HG03378 (cell line): ENCODE results near the gene SLAMF8.

Experiments used
- ATAC-seq: cut with Tn5 transposase; IDR thresholded peaks from one replicate; pipeline ENCODE4 v1.9.1; 2021; ENCODE audit warnings: mild to moderate bottlenecking, moderate library complexity; ENCODE audit not compliant: unreplicated experiment

SLAMF8 gene

DNA sequence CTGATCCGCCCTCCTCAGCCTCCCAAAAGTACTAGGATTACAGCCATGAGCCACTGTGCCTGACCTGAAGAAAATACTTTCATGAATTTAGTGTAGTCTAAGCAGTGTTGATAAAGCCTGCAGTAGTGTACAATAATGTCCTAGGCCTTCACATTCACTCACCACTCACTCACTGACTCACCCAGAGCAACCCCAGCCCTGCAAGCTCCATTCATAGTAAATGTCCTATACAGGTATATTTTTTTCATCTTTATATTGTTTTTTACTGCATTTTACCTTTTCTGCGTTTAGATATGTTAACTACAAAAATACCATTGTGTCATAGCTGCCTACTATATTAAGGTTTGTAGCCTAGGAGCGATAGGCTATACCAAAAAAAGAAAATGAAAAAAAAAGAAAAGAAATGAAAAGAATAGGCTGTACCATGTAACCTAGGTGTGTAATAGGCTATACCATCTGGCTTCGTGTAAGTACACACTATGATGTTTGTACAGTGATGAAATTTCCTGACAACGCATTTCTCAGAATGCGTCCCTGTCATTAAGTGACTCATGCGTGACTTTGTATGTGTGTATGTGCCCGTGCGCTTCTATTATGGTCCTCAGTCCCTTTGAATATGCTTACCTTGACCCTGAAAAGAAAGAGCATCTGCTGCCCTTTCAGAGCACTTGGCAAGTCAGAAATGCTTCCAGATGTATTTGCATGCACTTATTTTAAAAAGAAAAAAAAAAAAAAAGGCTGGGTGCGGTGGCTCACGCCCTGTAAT is 9.2 kb upstream of the SLAMF8 start:
- no peak for ATAC-seq

DNA sequence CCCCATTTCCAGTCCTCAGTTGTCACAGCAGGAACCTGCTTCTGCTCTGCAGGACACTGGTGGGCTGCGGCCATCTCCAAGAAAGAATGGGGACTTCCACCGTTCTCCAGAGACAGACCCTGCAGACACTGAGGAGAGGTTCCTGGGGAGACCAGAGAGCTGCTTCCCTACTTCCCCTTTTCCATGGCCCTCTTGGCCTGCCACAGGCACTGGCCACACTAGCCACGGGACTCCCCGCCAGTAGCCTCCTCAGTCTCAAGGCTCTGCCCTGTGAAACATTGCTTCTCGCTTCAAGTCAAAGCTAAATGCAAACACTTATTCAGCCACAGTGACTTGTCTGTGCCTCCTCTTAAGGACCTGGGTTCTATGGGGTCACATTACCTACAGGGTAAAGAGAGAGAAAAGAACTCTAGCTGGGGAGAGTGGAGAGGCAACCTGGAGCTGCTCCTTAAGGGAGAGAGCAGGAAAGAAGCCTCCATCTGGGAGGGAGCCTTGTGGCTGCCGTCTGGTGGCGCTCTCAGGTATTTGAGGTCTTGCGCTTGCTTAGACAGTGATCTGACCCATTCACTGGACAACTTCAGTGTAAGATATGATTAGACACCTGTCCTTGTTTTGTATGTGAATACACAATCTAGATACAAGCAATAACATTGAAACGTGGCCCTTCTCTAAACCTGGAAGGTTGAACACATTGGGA is 5.4 kb upstream of the SLAMF8 start:
- ATAC-seq, result no peak

- no peak for ATAC-seq
Measured at GRCh38 chr1:159823406-159823805, 3.3 kb upstream of the SLAMF8 start.

- ATAC-seq, result no peak
Measured at GRCh38 chr1:159825564-159825963, 1.1 kb upstream of the SLAMF8 start.

DNA sequence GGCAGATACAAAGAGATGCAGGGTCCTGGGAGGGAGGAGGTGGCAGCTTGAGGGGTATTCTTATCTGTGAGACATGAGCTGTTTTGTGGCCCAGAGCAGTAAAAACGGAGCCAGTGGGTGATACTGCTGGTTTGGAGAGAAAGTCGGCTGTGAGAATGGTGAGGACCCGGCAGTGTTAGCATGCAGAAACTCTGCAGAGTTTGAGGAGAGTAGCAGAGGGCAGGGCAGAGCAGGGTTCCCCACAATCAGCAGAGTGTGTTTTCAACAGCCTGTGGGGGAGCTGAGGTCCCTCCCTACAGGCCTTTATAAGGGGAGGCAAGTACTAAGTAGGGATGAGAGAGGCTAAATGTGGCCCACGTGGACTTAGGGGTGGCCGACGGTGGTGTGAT is 423 bp downstream of the SLAMF8 start:
- ATAC-seq, result no peak

- no peak for ATAC-seq
Measured at GRCh38 chr1:159827549-159827948, 876 bp downstream of the SLAMF8 start.

- no peak for ATAC-seq
Measured at GRCh38 chr1:159828176-159828575, 1.5 kb downstream of the SLAMF8 start.

- no peak for ATAC-seq
Measured at GRCh38 chr1:159828581-159829272, 2.1 kb downstream of the SLAMF8 start.

GRCh38 chr1:159829273-159829634 is 2.6 kb downstream of the SLAMF8 start:
- ATAC-seq, result peak; percentile 82

GRCh38 chr1:159829822-159830465 is 3.3 kb downstream of the SLAMF8 start:
- ATAC-seq, result no peak

GRCh38 chr1:159830722-159831121 is 4.0 kb downstream of the SLAMF8 start:
- ATAC-seq, result no peak

DNA sequence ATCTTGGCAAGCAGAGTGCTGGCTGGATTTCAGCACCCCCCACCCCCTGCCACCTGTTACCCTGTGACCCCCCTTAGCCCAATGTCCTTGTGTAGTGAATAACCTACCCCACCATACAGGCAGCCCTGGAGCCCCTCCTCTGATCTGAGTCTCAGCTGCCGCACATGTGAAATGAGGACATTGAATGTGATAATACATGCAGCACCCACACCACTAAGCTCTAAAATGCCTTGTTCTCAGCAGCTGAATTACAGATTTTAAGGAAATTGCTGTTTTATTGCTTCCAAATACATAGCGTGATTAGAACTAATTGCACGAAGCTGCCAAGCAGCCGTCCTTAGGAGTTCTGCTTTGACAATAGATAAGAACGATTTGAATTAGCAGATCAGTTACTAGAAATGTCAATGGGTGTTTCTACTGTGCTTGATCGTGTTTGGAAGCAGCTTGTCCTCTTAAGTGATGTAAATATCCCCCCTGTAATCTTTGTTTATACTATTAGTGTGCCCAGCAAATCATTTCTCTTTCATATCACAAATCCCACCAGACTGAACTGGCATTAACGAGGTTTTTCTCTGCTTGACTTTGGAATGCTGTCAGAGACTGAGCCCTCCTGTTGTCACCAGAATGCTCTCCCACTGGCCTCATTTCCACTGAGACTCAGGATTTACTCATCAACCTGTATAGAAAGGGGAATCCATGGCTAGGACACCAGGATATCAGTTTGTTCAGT is 4.9 kb downstream of the SLAMF8 start:
- ATAC-seq, result no peak

GRCh38 chr1:159832309-159832708 is 5.6 kb downstream of the SLAMF8 start:
- ATAC-seq, result no peak

DNA sequence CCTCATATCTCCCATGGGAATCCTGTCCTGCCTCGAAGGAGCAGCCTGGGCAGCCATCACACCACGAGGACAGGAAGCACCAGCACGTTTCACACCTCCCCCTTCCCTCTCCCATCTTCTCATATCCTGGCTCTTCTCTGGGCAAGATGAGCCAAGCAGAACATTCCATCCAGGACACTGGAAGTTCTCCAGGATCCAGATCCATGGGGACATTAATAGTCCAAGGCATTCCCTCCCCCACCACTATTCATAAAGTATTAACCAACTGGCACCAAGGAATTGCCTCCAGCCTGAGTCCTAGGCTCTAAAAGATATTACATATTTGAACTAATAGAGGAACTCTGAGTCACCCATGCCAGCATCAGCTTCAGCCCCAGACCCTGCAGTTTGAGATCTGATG is 8.7 kb downstream of the SLAMF8 start:
- ATAC-seq, result no peak

GRCh38 chr1:159835862-159836525 is 9.3 kb downstream of the SLAMF8 start:
- ATAC-seq, result no peak

- ATAC-seq, result peak; percentile 64
Measured at GRCh38 chr1:159838715-159839114, 12.0 kb downstream of the SLAMF8 start.

- peak; percentile 57 for ATAC-seq
Measured at GRCh38 chr1:159839116-159839849, 12.6 kb downstream of the SLAMF8 start.

DNA sequence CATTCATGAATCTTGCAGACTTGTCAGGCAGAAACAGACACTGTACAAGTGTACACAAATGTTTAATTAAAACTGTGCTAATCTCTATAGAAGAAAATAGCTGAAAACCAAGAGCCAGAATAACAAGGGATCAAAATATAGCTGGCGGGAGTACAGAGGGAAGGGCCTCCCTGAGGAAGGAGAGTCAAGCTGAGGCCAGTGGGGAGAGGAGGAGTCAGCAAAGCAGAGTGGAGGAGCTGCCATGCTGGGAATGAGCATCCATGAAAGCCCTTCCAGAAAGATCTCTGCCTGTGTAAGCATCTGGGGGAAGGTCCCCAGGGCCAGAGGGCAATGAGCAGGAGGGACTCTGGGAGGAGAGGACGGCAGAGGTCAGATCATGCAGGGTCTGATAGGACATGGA is 15.1 kb downstream of the SLAMF8 start:
- no peak for ATAC-seq

DNA sequence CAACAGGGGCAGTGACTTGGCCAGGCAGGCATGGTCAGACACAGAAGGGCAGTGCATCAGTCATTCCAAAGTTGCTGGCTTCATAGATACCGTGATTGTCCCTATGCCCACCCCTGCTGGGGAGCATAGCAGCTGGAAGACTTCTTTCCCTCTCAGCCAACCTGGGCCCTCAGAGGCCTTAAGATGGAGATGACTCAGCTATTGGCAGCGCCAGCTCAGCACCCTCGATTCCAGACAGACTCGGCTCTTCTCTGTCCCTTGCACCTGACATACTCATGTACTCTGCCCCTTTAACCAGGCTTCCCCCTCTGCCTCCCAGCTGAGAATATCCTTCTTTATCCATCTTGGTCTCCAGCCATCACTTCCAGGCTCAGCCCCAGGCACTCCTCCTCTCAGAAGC is 16.8 kb downstream of the SLAMF8 start:
- no peak for ATAC-seq
